ENCODE measurements around the gene ZSCAN23. TPM values are rescaled to one million over a fixed set of nuclear protein-coding genes. Genes with fewer than 3 reads are reported as not detected.

ZSCAN23 gene
- 1 to 10 TPM in 1 of 4 donors, under 1 TPM in 1, not detected in 2; 0.91 to 3.5 TPM for polyA plus RNA-seq
- long read RNA-seq, donor 1, partial matches to known transcripts, result 0 of 1 reads
- long read RNA-seq, donor 1, other reads (novel, unspliced or antisense), result 0 of 1 reads
- long read RNA-seq, donor 2, result 0 reads
- long read RNA-seq, donor 3, partial matches to known transcripts, result 0 of 2 reads
- long read RNA-seq, donor 3, other reads (novel, unspliced or antisense), result 0 of 2 reads
- long read RNA-seq, donor 4, result 0 reads
- long read RNA-seq, donor 5, partial matches to known transcripts, result 0 of 1 reads
- long read RNA-seq, donor 5, other reads (novel, unspliced or antisense), result 0 of 1 reads
- long read RNA-seq, donor 6, result 0 reads
- long read RNA-seq, donor 7, partial matches to known transcripts, result 0 of 1 reads
- long read RNA-seq, donor 7, other reads (novel, unspliced or antisense), result 0 of 1 reads
- long read RNA-seq, donor 8, result 0 reads
- long read RNA-seq, donor 9, result 0 reads
- long read RNA-seq, donor 10, result 0 reads

- DNase-seq (peak; percentile 51 to 88), FAIRE-seq (no peak)
- H3K4me3 ChIP-seq (ENCODE audit: low read depth in 1 of 3, low read length in 3 of 3), result peak within 1 kb of the TSS; percentile 41 to 58 (median 58)
- H3K9me3 ChIP-seq (ENCODE audit: control insufficient read depth in 2 of 2, insufficient read depth in 1 of 2, low read depth in 1 of 2, low read length in 1 of 2), result no peaks in the 10 kb centered on the region
- 1 to 6% (median 6%) methylated on average over 32 of the region's 32 CpGs for WGBS, 3 donors
- H3K36me3 ChIP-seq (ENCODE audit: control insufficient read depth in 3 of 3, insufficient read depth in 2 of 3, low read depth in 1 of 3, low read length in 3 of 3), result no peaks in the 10 kb centered on the region
- peaks cover 0 to 15% (median 10%) of the 10 kb centered on the region in 3 donors for H3K27me3 ChIP-seq (ENCODE audit: control insufficient read depth in 3 of 3, insufficient read depth in 3 of 3, low read length in 3 of 3)
- H3K4me1 ChIP-seq (ENCODE audit: control insufficient read depth in 3 of 3, insufficient read depth in 2 of 3, low read depth in 1 of 3, low read length in 2 of 3), result no peaks in the 10 kb centered on the region
- peak within 1 kb of the TSS in 2 of 3 donors; percentile 28 to 29 for H3K27ac ChIP-seq (ENCODE audit: low read depth in 1 of 3, low read length in 2 of 3)
Observed at GRCh38 chr6:28443112-28443773, at the start of gene ZSCAN23. Gene ZSCAN23, minus strand, starts transcription at chr6:28443491. Its CDS starts 7,225 bp downstream, at chr6:28436266.

DNA sequence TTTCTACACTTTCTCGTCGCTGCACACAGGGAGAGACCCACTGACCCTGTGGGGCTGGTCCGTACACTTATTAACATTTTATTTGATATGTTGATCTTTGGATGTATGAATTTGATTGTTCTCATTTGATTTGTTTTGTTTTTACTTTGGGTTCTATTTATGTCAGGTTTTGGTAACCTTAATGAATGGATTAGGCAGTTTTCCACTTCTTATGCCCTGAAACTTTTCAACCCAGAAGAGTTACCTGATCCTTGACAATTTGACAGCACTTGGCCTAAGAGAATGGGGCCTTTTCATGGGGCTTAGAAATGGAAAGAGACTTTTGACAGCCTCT lies 48.7 kb upstream of the ZSCAN23 start:
- WGBS, 3 donors, result 27 to 49% (median 37%) methylated on average over 3 of the region's 3 CpGs
- H3K27me3 ChIP-seq (ENCODE audit: control insufficient read depth in 3 of 3, insufficient read depth in 3 of 3, low read length in 3 of 3), result peaks cover 0 to 28% (median 10%) of the 10 kb centered on the region in 3 donors
- no peaks in the 10 kb centered on the region for H3K36me3 ChIP-seq (ENCODE audit: control insufficient read depth in 3 of 3, insufficient read depth in 2 of 3, low read depth in 1 of 3, low read length in 3 of 3)
- FAIRE-seq, result no peak
- H3K4me3 ChIP-seq (ENCODE audit: low read depth in 1 of 3, low read length in 3 of 3), result no peak overlapping the region
- H3K9me3 ChIP-seq (ENCODE audit: control insufficient read depth in 2 of 2, insufficient read depth in 1 of 2, low read depth in 1 of 2, low read length in 1 of 2), result no peaks in the 10 kb centered on the region
- H3K27ac ChIP-seq (ENCODE audit: low read depth in 1 of 3, low read length in 2 of 3), result no peak overlapping the region
- no peak for DNase-seq
- H3K4me1 ChIP-seq (ENCODE audit: control insufficient read depth in 3 of 3, insufficient read depth in 2 of 3, low read depth in 1 of 3, low read length in 2 of 3), result no peaks in the 10 kb centered on the region

GRCh38 chr6:28490205-28490890 lies 47.1 kb upstream of the ZSCAN23 start:
- H3K4me3 ChIP-seq (ENCODE audit: low read depth in 1 of 3, low read length in 3 of 3), result peak overlapping the region in 1 of 3 donors; percentile 46
- H3K36me3 ChIP-seq (ENCODE audit: control insufficient read depth in 3 of 3, insufficient read depth in 2 of 3, low read depth in 1 of 3, low read length in 3 of 3), result no peaks in the 10 kb centered on the region
- no peak overlapping the region for H3K27ac ChIP-seq (ENCODE audit: low read depth in 1 of 3, low read length in 2 of 3)
- H3K4me1 ChIP-seq (ENCODE audit: control insufficient read depth in 3 of 3, insufficient read depth in 2 of 3, low read depth in 1 of 3, low read length in 2 of 3), result no peaks in the 10 kb centered on the region
- H3K9me3 ChIP-seq (ENCODE audit: control insufficient read depth in 2 of 2, insufficient read depth in 1 of 2, low read depth in 1 of 2, low read length in 1 of 2), result no peaks in the 10 kb centered on the region
- H3K27me3 ChIP-seq (ENCODE audit: control insufficient read depth in 3 of 3, insufficient read depth in 3 of 3, low read length in 3 of 3), result peaks cover 0 to 28% (median 12%) of the 10 kb centered on the region in 3 donors
- DNase-seq, result no peak
- no peak for FAIRE-seq
- WGBS, 3 donors, result 16 to 26% (median 26%) methylated on average over 23 of the region's 23 CpGs

- WGBS, 3 donors, result 4 to 13% (median 11%) methylated on average over 40 of the region's 40 CpGs
- peaks cover 0 to 28% (median 13%) of the 10 kb centered on the region in 3 donors for H3K27me3 ChIP-seq (ENCODE audit: control insufficient read depth in 3 of 3, insufficient read depth in 3 of 3, low read length in 3 of 3)
- DNase-seq, result peak in 1 of 2 donors; percentile 62
- no peaks in the 10 kb centered on the region for H3K4me1 ChIP-seq (ENCODE audit: control insufficient read depth in 3 of 3, insufficient read depth in 2 of 3, low read depth in 1 of 3, low read length in 2 of 3)
- H3K9me3 ChIP-seq (ENCODE audit: control insufficient read depth in 2 of 2, insufficient read depth in 1 of 2, low read depth in 1 of 2, low read length in 1 of 2), result no peaks in the 10 kb centered on the region
- peak overlapping the region in 1 of 3 donors; percentile 21 for H3K27ac ChIP-seq (ENCODE audit: low read depth in 1 of 3, low read length in 2 of 3)
- no peak for FAIRE-seq
- peak overlapping the region in 1 of 3 donors; percentile 46 for H3K4me3 ChIP-seq (ENCODE audit: low read depth in 1 of 3, low read length in 3 of 3)
- no peaks in the 10 kb centered on the region for H3K36me3 ChIP-seq (ENCODE audit: control insufficient read depth in 3 of 3, insufficient read depth in 2 of 3, low read depth in 1 of 3, low read length in 3 of 3)
Observed at GRCh38 chr6:28489366-28490204, 46.3 kb upstream of the ZSCAN23 start.

- peak in 1 of 2 donors; percentile 39 for DNase-seq
- Histone ChIP-seq H3K4me3 (ENCODE audit: low read depth in 1 of 3, low read length in 3 of 3) (peak overlapping the region in 1 of 3 donors; percentile 46), H3K36me3 (ENCODE audit: control insufficient read depth in 3 of 3, insufficient read depth in 2 of 3, low read depth in 1 of 3, low read length in 3 of 3) (no peaks in the 10 kb centered on the region), H3K27me3 (ENCODE audit: control insufficient read depth in 3 of 3, insufficient read depth in 3 of 3, low read length in 3 of 3) (peaks cover 0 to 28% (median 13%) of the 10 kb centered on the region in 3 donors), H3K27ac (ENCODE audit: low read depth in 1 of 3, low read length in 2 of 3) (peak overlapping the region in 1 of 3 donors; percentile 12), H3K9me3 (ENCODE audit: control insufficient read depth in 2 of 2, insufficient read depth in 1 of 2, low read depth in 1 of 2, low read length in 1 of 2) (no peaks in the 10 kb centered on the region), H3K4me1 (ENCODE audit: control insufficient read depth in 3 of 3, insufficient read depth in 2 of 3, low read depth in 1 of 3, low read length in 2 of 3) (no peaks in the 10 kb centered on the region)
- WGBS, 3 donors, result 20 to 49% (median 33%) methylated on average over 14 of the region's 14 CpGs
- FAIRE-seq, result no peak
Observed at GRCh38 chr6:28488916-28489365, 45.6 kb upstream of the ZSCAN23 start.

GRCh38 chr6:28486988-28487742 lies 43.9 kb upstream of the ZSCAN23 start:
- DNase-seq (no peak), FAIRE-seq (no peak)
- Histone ChIP-seq H3K27ac (ENCODE audit: low read depth in 1 of 3, low read length in 2 of 3) (no peak overlapping the region), H3K9me3 (ENCODE audit: control insufficient read depth in 2 of 2, insufficient read depth in 1 of 2, low read depth in 1 of 2, low read length in 1 of 2) (no peaks in the 10 kb centered on the region), H3K4me3 (ENCODE audit: low read depth in 1 of 3, low read length in 3 of 3) (no peak overlapping the region), H3K27me3 (ENCODE audit: control insufficient read depth in 3 of 3, insufficient read depth in 3 of 3, low read length in 3 of 3) (peaks cover 0 to 32% (median 13%) of the 10 kb centered on the region in 3 donors), H3K36me3 (ENCODE audit: control insufficient read depth in 3 of 3, insufficient read depth in 2 of 3, low read depth in 1 of 3, low read length in 3 of 3) (no peaks in the 10 kb centered on the region), H3K4me1 (ENCODE audit: control insufficient read depth in 3 of 3, insufficient read depth in 2 of 3, low read depth in 1 of 3, low read length in 2 of 3) (no peaks in the 10 kb centered on the region)
- WGBS, 3 donors, result 60 to 72% (median 66%) methylated on average over 3 of the region's 3 CpGs

DNA sequence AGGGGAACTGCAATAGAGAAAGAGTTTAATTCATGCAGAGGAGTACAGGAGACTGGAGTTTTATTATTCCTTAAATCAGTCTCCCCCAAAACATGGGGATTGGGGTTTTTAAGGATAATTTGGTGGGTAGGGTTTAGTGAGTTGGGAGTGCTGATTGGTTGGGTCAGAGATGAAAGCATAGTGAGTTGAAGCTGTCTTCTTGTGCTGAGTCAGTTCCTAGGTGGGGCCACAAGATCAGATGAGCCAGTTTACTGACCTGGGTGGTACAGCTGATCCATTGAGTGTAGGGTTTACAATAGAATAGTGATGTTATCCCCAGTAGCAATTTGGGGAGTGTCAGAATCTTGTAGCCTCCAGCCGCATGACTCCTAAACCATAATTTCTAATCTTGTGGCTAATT lies 43.2 kb upstream of the ZSCAN23 start:
- Histone ChIP-seq H3K9me3 (ENCODE audit: control insufficient read depth in 2 of 2, insufficient read depth in 1 of 2, low read depth in 1 of 2, low read length in 1 of 2) (no peaks in the 10 kb centered on the region), H3K27me3 (ENCODE audit: control insufficient read depth in 3 of 3, insufficient read depth in 3 of 3, low read length in 3 of 3) (peaks cover 0 to 32% (median 17%) of the 10 kb centered on the region in 3 donors), H3K36me3 (ENCODE audit: control insufficient read depth in 3 of 3, insufficient read depth in 2 of 3, low read depth in 1 of 3, low read length in 3 of 3) (no peaks in the 10 kb centered on the region), H3K4me1 (ENCODE audit: control insufficient read depth in 3 of 3, insufficient read depth in 2 of 3, low read depth in 1 of 3, low read length in 2 of 3) (no peaks in the 10 kb centered on the region), H3K27ac (ENCODE audit: low read depth in 1 of 3, low read length in 2 of 3) (no peak overlapping the region), H3K4me3 (ENCODE audit: low read depth in 1 of 3, low read length in 3 of 3) (no peak overlapping the region)
- DNase-seq (no peak), FAIRE-seq (no peak)
- 83 to 100% (median 95%) methylated on average over 1 of the region's 1 CpG for WGBS, 3 donors
